Body of pancreas (tissue), 4 donors: ENCODE results near the gene PHACTR3.

Experiments used
- POLR2A ChIP-seq, 3 donors: fragments of 450-650 bp; IDR thresholded peaks; one replicate each; pipeline ENCODE4 v1.6.1; 2016; ENCODE audit warnings: antibody characterized with exemption in 3 of 3, mild to moderate bottlenecking in 2 of 3
- TF ChIP-seq, protein P1 (sequence below), 7 experiments: fragments of 450-650 bp in 4 of 7; fragments of 200-600 bp in 3 of 7; sonication (generic) in 3 of 7; IDR thresholded peaks; one replicate each; pipeline ENCODE4 v1.5.1; 2016 to 2019; ENCODE audit warnings: antibody characterized with exemption in 7 of 7

DNA sequence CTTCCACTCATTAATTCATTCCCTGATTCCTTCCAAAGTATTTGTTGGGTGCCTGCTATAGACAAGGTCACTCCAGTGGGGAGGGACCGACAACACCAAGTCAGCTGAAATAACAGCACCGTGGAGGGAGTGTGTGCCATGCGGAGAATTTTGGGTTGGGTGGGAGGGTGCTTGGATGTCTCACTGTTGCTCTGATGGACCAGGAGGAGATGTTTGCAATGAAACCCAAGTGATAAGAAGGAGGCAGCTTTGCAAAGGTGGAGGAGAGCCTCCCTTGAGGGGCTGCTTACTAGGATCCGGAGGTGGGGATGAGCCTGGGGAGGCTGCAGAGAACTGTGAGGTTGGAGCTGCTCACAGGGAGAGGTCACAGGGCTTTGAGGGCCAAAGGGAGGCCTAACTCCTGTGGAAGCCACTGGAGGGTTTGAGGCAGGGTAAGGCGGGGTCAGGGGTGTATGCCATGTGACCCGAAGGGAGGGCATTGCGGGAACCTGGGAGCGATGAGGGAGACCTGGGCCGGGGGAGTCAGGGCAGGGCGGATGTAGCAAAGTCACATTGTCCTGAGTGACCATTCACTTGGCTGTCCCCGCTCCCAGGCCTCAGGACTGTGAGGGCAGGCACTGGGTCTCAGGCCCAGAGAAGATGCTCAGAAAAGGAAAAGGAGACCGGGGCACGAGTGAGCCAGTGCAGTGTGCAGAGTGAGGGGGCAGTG, 124.5 kb downstream of the PHACTR3 start:
- TF ChIP-seq, protein P1, sequence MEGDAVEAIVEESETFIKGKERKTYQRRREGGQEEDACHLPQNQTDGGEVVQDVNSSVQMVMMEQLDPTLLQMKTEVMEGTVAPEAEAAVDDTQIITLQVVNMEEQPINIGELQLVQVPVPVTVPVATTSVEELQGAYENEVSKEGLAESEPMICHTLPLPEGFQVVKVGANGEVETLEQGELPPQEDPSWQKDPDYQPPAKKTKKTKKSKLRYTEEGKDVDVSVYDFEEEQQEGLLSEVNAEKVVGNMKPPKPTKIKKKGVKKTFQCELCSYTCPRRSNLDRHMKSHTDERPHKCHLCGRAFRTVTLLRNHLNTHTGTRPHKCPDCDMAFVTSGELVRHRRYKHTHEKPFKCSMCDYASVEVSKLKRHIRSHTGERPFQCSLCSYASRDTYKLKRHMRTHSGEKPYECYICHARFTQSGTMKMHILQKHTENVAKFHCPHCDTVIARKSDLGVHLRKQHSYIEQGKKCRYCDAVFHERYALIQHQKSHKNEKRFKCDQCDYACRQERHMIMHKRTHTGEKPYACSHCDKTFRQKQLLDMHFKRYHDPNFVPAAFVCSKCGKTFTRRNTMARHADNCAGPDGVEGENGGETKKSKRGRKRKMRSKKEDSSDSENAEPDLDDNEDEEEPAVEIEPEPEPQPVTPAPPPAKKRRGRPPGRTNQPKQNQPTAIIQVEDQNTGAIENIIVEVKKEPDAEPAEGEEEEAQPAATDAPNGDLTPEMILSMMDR (IDR thresholded peaks at IDR 0.05): no peak
- no peak for TF ChIP-seq POLR2A (IDR thresholded peaks at IDR 0.05)
